Ishikawa (cell line): ENCODE data around the gene SDSL.

Experiments used
- CEBPB ChIP-seq: IDR thresholded peaks from 2 replicates; pipeline ENCODE4 v1.6.1; 2012
- CREB1 ChIP-seq: IDR thresholded peaks from 2 replicates; pipeline ENCODE4 v1.6.1; 2012; ENCODE audit warnings: low read depth
- EGR1 ChIP-seq: IDR thresholded peaks from 2 replicates; pipeline ENCODE4 v1.6.1; 2012
- EP300 ChIP-seq: IDR thresholded peaks from 2 replicates; pipeline ENCODE4 v1.6.1; 2012; ENCODE audit warnings: borderline replicate concordance
- FOXM1 ChIP-seq: IDR thresholded peaks from 2 replicates; pipeline ENCODE4 v1.6.1; 2012; ENCODE audit warnings: low read depth, borderline replicate concordance
- NFIC ChIP-seq: IDR thresholded peaks from 2 replicates; pipeline ENCODE4 v1.6.1; 2012
- RAD21 ChIP-seq: IDR thresholded peaks from 2 replicates; pipeline ENCODE4 v1.6.1; 2012; ENCODE audit warnings: low read depth
- TAF1 ChIP-seq: IDR thresholded peaks from 2 replicates; pipeline ENCODE4 v1.6.1; 2012; ENCODE audit warnings: low read depth, mild to moderate bottlenecking
- TCF12 ChIP-seq: IDR thresholded peaks from 2 replicates; pipeline ENCODE4 v1.6.1; 2012; ENCODE audit warnings: low read depth
- TEAD4 ChIP-seq: IDR thresholded peaks from 2 replicates; pipeline ENCODE4 v1.6.1; 2012
- YY1 ChIP-seq: IDR thresholded peaks from 2 replicates; pipeline ENCODE4 v1.6.1; 2012; ENCODE audit warnings: low read depth
- ZBTB7A ChIP-seq: IDR thresholded peaks from 2 replicates; pipeline ENCODE4 v1.6.1; 2012; ENCODE audit warnings: low read depth
- TF ChIP-seq, protein P1 (sequence below): IDR thresholded peaks from 2 replicates; pipeline ENCODE4 v1.6.1; 2012
- TF ChIP-seq, protein P2 (sequence below): IDR thresholded peaks from 2 replicates; pipeline ENCODE4 v1.6.1; 2012; ENCODE audit warnings: low read depth, mild to moderate bottlenecking
- TF ChIP-seq, protein P3 (sequence below): IDR thresholded peaks from 2 replicates; pipeline ENCODE4 v1.6.1; 2012

Gene SDSL

DNA sequence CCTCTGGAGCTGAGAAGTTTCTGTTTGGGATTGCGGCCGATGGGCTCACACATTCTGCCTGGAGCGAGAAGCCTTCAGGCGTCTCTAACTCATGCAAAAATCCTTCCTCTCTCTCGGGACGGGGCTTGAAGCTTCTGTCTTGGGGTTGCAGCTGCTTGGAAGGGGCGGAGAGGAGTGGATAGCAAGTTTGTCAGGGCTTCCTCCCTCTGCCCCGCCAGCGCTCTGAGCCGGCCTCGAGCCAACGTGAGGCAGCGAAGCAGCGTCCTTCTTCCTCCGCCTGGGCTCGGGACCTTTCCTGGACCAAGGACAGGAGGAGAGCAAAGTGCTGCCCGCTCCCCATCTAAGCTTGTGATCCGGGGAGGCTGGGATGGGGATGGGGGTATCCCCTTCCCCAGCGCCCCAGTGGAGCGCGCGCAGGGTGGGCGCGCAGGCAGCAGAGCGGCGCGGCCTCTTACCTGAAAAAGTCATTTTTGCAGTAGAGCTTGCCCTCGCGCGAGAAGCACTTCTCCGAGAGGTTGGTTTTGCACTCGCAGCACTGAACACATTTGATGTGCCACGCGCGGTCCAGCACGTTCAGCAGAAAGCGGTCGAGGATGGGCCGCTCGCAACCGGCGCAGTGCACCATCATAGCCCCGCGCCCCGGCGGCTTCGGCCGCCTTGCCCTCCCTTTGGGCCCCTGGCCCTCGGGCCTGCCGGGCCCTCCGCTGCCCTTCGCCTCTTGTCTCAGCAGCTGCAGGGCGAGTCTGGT is 48.9 kb downstream of the SDSL start:
- no peak for TF ChIP-seq NFIC
- TF ChIP-seq EP300, result no peak
- no peak for TF ChIP-seq CEBPB
- no peak for TF ChIP-seq TEAD4
- TF ChIP-seq ZBTB7A, result no peak
- TF ChIP-seq EGR1, result no peak
- no peak for TF ChIP-seq FOXM1
- TF ChIP-seq, protein P1, sequence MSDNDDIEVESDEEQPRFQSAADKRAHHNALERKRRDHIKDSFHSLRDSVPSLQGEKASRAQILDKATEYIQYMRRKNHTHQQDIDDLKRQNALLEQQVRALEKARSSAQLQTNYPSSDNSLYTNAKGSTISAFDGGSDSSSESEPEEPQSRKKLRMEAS, result no peak
- no peak for TF ChIP-seq TCF12
- no peak for TF ChIP-seq CREB1
- no peak for TF ChIP-seq TAF1
- TF ChIP-seq, protein P2, sequence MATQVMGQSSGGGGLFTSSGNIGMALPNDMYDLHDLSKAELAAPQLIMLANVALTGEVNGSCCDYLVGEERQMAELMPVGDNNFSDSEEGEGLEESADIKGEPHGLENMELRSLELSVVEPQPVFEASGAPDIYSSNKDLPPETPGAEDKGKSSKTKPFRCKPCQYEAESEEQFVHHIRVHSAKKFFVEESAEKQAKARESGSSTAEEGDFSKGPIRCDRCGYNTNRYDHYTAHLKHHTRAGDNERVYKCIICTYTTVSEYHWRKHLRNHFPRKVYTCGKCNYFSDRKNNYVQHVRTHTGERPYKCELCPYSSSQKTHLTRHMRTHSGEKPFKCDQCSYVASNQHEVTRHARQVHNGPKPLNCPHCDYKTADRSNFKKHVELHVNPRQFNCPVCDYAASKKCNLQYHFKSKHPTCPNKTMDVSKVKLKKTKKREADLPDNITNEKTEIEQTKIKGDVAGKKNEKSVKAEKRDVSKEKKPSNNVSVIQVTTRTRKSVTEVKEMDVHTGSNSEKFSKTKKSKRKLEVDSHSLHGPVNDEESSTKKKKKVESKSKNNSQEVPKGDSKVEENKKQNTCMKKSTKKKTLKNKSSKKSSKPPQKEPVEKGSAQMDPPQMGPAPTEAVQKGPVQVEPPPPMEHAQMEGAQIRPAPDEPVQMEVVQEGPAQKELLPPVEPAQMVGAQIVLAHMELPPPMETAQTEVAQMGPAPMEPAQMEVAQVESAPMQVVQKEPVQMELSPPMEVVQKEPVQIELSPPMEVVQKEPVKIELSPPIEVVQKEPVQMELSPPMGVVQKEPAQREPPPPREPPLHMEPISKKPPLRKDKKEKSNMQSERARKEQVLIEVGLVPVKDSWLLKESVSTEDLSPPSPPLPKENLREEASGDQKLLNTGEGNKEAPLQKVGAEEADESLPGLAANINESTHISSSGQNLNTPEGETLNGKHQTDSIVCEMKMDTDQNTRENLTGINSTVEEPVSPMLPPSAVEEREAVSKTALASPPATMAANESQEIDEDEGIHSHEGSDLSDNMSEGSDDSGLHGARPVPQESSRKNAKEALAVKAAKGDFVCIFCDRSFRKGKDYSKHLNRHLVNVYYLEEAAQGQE, result no peak
- TF ChIP-seq YY1, result no peak
- TF ChIP-seq, protein P3, sequence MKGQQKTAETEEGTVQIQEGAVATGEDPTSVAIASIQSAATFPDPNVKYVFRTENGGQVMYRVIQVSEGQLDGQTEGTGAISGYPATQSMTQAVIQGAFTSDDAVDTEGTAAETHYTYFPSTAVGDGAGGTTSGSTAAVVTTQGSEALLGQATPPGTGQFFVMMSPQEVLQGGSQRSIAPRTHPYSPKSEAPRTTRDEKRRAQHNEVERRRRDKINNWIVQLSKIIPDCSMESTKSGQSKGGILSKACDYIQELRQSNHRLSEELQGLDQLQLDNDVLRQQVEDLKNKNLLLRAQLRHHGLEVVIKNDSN, result no peak
- TF ChIP-seq RAD21, result no peak

DNA sequence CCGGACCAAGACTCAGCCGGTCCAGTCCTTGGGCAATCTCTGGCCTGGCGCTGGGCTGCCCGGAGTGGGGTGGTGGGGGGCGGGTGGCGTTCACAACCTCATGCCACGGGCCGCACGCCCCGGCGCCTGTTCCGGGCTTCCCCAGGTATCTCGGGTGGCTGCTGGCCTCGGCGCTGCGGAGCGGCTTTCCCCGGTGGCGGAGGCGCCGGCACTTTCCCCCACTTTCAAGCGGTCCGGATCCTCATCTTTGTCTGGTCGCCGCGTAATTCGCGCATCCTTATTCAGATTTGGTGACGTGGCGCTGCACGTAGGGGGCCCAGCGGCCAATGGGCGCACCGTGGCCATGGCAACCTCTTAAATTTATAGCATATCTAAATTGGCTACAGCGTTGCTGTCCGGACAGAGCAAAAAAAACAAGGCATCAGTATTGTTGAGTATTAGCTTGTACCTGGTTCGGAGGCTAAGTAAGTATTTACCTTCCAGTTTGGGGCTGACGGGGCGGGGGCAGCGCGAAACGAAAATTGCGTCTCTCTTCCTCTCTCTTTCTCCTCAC is 49.5 kb downstream of the SDSL start, which contains the start of gene LHX5:
Gene LHX5 (minus strand): TSS at position 253 of the 553 bp plus-strand sequence. CDS start 373 bp downstream, outside the sequence.
- no peak for TF ChIP-seq TEAD4
- TF ChIP-seq, protein P1, result no peak
- TF ChIP-seq RAD21, result no peak
- no peak for TF ChIP-seq EP300
- TF ChIP-seq TAF1, result no peak
- TF ChIP-seq CEBPB, result no peak
- no peak for TF ChIP-seq EGR1
- no peak for TF ChIP-seq FOXM1
- TF ChIP-seq TCF12, result no peak
- TF ChIP-seq, protein P2, result no peak
- TF ChIP-seq CREB1, result no peak
- no peak for TF ChIP-seq NFIC
- no peak for TF ChIP-seq ZBTB7A
- TF ChIP-seq, protein P3, result no peak
- TF ChIP-seq YY1, result no peak

DNA sequence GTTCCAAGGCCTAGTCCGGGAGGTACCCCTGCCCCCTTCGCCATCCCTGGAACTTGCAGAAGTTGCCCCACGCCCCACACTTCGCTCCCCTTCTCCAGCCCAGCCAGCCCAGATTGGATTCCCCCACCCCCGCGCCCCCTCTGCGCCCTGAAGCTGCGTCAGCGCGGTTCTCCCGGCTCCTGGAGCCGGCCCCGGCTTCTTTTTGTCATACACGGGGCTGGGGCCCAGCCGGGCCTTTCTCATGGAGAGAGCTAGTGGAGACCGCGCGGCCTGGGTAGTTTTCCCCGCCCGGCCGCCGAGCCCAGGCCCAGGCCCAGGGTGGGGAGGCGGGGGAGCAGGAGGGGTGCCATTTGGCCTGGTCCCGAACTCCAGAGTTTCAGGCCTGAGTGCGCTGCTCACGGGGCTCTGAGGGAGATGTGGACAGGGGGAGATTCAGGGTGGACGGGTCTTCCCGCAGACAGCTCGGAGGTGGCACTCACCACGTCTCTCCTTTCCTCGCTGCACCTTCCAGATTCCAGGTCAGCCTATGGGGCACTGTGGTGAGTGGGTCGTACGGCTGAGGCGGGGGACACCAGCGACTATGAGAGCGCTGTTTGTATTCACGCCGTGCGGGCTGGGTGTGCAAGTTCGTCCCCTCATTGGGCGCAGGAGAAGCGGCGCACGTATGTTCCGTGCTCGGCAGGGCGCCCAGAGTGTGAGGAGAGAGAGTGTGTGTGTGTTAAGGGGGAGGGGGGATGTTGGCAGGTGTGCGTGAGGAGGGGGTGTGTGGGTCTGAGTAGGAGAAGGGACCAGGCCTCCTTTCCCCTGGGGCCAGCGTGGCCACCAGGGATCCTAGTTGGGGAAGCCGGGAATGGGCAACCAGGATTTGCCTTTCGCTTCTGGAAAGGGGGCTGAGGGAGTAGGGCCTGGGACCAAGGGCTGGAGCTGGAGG is 50.3 kb downstream of the SDSL start:
- TF ChIP-seq CREB1 (no peak), TEAD4 (no peak), CEBPB (no peak), FOXM1 (no peak), EGR1 (no peak), EP300 (no peak), ZBTB7A (no peak), TAF1 (no peak), YY1 (no peak), NFIC (no peak), TCF12 (no peak), RAD21 (no peak)
- TF ChIP-seq, protein P1, result no peak
- TF ChIP-seq, protein P3, result no peak
- TF ChIP-seq, protein P2, result no peak
